Measurements from ENCODE around the gene FIGLA. TPM values are rescaled to one million over a fixed set of nuclear protein-coding genes. Genes with fewer than 3 reads are reported as not detected.

Gene FIGLA, protein sequence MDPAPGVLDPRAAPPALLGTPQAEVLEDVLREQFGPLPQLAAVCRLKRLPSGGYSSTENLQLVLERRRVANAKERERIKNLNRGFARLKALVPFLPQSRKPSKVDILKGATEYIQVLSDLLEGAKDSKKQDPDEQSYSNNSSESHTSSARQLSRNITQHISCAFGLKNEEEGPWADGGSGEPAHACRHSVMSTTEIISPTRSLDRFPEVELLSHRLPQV
- not detected for total RNA-seq

DNA sequence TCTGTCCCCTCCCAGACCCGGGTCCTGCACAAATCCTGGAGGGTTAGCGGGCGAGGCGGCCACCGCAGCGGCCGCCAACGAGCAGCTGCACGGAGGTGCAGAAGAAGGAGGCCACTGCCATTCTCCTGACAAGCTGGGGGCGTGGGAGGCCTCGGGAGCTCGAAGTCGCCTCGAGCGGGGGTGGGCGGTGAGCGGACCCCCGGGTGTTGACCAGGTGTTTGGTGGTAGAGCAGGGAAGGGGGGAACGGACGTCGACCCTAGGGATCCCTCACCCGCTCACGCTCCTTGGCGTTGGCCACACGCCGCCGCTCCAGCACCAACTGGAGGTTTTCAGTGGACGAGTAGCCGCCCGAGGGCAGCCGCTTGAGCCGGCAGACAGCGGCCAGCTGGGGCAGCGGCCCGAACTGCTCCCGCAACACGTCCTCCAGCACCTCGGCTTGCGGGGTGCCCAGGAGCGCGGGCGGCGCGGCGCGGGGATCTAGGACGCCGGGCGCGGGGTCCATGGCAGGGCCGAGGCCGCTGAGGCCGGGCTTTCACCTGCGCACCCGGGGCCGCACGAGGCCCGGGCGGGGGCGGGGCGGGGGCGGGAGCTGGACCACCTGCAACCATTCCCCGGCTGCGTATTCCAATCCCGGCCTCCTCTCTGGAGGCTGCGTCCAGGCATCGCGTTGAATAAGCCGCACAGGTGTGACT, at the start of gene FIGLA:
Gene FIGLA, minus strand, starts transcription at position 508 of the 693 bp plus-strand sequence. Its CDS starts 5 bp downstream, at position 503.
- intact Hi-C loops (cut with DNase I): no loop called here
- 5% methylated on average over 32 of the region's 69 CpGs for WGBS

DNA sequence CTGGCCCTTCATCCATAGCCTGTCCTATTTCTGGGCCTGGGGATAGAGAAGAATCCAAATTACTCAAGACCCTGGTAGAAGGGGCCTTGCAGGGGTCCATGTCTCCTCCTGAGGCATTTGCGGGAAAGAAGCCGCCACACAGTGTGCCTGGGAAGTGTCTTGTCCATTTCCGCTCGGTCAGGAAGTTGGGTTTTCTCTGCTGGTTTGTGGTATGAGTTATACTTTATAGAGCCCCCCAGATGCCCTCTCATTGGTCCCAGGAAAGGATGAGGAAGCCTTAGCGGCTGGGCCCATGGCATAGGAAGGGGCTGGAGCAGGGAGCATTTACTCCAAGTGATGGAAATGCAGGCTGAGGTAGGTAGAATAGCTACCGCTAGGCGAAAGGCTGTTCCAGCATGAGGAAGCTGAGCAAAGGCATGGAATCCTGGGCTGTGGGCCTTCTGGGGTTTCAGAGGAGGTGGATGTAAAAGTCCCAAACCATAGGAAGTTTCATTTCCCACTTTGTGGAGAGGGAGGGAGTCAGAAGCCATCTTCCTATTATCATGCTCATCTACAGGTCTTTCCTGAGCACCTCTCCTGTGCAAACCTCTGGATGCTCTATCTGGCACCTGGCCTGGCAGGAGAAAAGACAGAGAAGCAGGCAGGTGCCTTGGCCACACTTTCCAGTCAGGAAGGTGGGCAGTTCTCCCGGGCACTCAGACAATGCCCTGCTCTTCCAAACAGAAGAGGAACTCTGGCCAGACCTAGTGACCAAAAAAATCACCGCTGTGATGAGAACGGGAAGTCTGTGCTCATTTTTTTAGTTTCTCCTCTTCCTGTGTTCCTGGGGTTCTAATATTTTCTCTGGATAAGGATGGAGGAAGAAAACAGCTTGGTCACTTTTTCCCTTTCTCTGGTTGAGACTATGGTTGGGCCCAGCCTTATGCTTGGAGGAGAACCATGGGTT, 47.8 kb upstream of the FIGLA start:
- H3K9me3 ChIP-seq: no peaks in the 10 kb centered on the region
- no peak for TF ChIP-seq POLR2AphosphoS5 (IDR thresholded peaks at IDR 0.05)
- intact Hi-C loops (cut with DNase I): no loop called here
- no peak for DNase-seq (ENCODE audit: low spot score)
- H3K36me3 ChIP-seq: no peaks in the 10 kb centered on the region
- 85% methylated on average over 10 of the region's 10 CpGs for WGBS
- no peaks in the 10 kb centered on the region for H3K27me3 ChIP-seq (replicated peaks; ENCODE audit: insufficient read depth)
- no peaks in the 10 kb centered on the region for H3K4me1 ChIP-seq (replicated peaks)
- H3K27ac ChIP-seq: no peak overlapping the region
- H3K4me3 ChIP-seq: no peak overlapping the region

More for the DNA sequence above, at the start of gene FIGLA:
- TF ChIP-seq, protein P1, sequence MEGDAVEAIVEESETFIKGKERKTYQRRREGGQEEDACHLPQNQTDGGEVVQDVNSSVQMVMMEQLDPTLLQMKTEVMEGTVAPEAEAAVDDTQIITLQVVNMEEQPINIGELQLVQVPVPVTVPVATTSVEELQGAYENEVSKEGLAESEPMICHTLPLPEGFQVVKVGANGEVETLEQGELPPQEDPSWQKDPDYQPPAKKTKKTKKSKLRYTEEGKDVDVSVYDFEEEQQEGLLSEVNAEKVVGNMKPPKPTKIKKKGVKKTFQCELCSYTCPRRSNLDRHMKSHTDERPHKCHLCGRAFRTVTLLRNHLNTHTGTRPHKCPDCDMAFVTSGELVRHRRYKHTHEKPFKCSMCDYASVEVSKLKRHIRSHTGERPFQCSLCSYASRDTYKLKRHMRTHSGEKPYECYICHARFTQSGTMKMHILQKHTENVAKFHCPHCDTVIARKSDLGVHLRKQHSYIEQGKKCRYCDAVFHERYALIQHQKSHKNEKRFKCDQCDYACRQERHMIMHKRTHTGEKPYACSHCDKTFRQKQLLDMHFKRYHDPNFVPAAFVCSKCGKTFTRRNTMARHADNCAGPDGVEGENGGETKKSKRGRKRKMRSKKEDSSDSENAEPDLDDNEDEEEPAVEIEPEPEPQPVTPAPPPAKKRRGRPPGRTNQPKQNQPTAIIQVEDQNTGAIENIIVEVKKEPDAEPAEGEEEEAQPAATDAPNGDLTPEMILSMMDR (IDR thresholded peaks at IDR 0.05): no peak
- TF ChIP-seq POLR2AphosphoS5 (IDR thresholded peaks at IDR 0.05): no peak
- TF ChIP-seq POLR2A (IDR thresholded peaks at IDR 0.05): no peak
- peak within 1 kb of the TSS in 1 of 2 donors; percentile 17 for H3K4me3 ChIP-seq
- DNase-seq (ENCODE audit: low spot score): no peak
- H3K36me3 ChIP-seq: no peaks in the 10 kb centered on the region
- H3K4me1 ChIP-seq (replicated peaks): no peaks in the 10 kb centered on the region
- peaks cover 10% of the 10 kb centered on the region for H3K27me3 ChIP-seq (replicated peaks; ENCODE audit: insufficient read depth)
- H3K9me3 ChIP-seq: no peaks in the 10 kb centered on the region
- no peak within 1 kb of the TSS for H3K27ac ChIP-seq

DNA sequence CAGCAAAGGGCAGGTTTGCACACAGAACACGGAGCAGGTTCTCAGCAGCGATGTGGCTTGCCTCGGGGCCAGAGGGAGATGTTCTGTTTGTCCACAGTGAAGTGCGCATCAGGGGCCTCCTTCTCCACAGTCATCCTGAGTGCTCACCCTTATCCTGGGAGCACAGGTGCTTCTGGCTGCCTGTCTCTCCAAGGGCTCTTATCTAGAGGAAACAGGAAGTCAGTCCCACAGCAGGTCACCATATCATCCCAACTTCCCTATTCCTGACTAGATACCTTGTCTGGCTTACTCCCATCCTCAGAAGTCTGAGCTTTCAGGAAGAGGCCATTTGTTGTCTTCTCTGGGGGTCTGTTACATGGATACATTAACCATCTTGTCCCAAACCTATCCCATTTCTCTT, 45.2 kb upstream of the FIGLA start, which contains the start of gene CD207:
Gene CD207, minus strand, starts transcription at position 174 of the 400 bp plus-strand sequence. Its CDS starts 40 bp downstream, at position 134.
- Histone ChIP-seq H3K9me3 (no peaks in the 10 kb centered on the region), H3K36me3 (no peaks in the 10 kb centered on the region), H3K4me3 (no peak within 1 kb of the TSS), H3K4me1 (replicated peaks) (no peaks in the 10 kb centered on the region), H3K27me3 (replicated peaks; ENCODE audit: insufficient read depth) (no peaks in the 10 kb centered on the region), H3K27ac (no peak within 1 kb of the TSS)
- DNase-seq (ENCODE audit: low spot score): no peak
- 83% methylated on average over 4 of the region's 4 CpGs for WGBS
- TF ChIP-seq, protein P1 (IDR thresholded peaks at IDR 0.05): no peak
- TF ChIP-seq POLR2A (IDR thresholded peaks at IDR 0.05) (no peak), POLR2AphosphoS5 (IDR thresholded peaks at IDR 0.05) (no peak)
- intact Hi-C loops (cut with DNase I): no loop called here

DNA sequence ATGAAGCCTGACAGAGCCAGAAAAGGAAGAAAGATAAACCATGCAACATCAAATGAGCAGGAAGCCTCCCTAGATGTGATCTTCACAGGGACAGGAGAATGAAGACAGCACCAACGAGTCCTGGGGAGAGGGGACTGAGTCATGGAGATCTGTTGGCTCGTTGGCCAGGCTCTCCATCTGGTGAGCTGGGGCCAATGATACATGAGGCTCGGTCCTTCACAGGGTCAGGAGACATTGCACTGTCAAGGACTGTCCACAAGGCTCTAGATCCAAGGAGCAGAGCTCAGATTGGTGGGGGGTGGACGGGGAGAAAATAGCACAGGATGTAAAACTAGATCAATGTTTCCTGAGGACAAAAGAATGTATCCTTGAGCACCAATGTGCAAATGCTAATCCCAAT, 44.4 kb upstream of the FIGLA start:
- no peaks in the 10 kb centered on the region for H3K36me3 ChIP-seq
- H3K27ac ChIP-seq: no peak overlapping the region
- H3K4me1 ChIP-seq (replicated peaks): no peaks in the 10 kb centered on the region
- 70% methylated on average over 4 of the region's 4 CpGs for WGBS
- H3K27me3 ChIP-seq (replicated peaks; ENCODE audit: insufficient read depth): no peaks in the 10 kb centered on the region
- TF ChIP-seq, protein P1 (IDR thresholded peaks at IDR 0.05): no peak
- TF ChIP-seq POLR2AphosphoS5 (IDR thresholded peaks at IDR 0.05): no peak
- no peak for TF ChIP-seq POLR2A (IDR thresholded peaks at IDR 0.05)
- intact Hi-C loops (cut with DNase I): no loop called here
- no peak for DNase-seq (ENCODE audit: low spot score)
- H3K9me3 ChIP-seq: no peaks in the 10 kb centered on the region
- no peak overlapping the region for H3K4me3 ChIP-seq

DNA sequence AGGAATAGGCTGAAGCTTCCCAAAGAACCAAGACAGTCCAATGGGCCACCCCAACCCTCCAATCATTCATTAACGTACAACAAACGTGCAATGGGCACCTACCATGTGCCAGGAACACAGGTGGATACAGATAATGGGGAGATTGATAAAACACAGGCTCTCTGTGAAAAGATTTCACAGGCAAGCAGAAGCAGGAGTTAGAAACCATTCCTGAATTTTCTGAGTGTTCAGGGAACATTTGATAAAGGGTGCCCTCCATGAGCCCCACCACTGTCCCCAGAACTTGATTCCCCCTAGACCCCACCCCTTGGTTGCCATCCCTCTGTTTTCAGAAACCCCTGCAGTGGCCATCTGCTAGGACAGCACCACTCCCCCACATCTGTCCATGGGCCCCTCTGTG, 43.7 kb upstream of the FIGLA start:
- no peaks in the 10 kb centered on the region for H3K27me3 ChIP-seq (replicated peaks; ENCODE audit: insufficient read depth)
- no peak overlapping the region for H3K4me3 ChIP-seq
- H3K36me3 ChIP-seq: no peaks in the 10 kb centered on the region
- WGBS: 87% methylated on average over 2 of the region's 2 CpGs
- TF ChIP-seq, protein P1 (IDR thresholded peaks at IDR 0.05): no peak
- TF ChIP-seq POLR2A (IDR thresholded peaks at IDR 0.05) (no peak), POLR2AphosphoS5 (IDR thresholded peaks at IDR 0.05) (no peak)
- intact Hi-C loops (cut with DNase I): no loop called here
- no peaks in the 10 kb centered on the region for H3K9me3 ChIP-seq
- no peak for DNase-seq (ENCODE audit: low spot score)
- no peak overlapping the region for H3K27ac ChIP-seq
- no peaks in the 10 kb centered on the region for H3K4me1 ChIP-seq (replicated peaks)

All from prostate gland (tissue), 2 donors.